Activated CD4-positive, alpha-beta T cell treated with anti-CD3 and anti-CD28 coated beads, Interleukin-2, Interleukin-4, amounts not matched to agents 100 ng/mL and 50 ng/mL, durations not matched to agents 16 hours and 8 hours (primary cell): ENCODE data around the gene PARD3B.

Source experiments
- DNase-seq: peaks from one replicate; pipeline ENCODE4 v3.0.0-alpha.2; 2020; ENCODE audit warnings: low spot score

The PARD3B gene

DNA sequence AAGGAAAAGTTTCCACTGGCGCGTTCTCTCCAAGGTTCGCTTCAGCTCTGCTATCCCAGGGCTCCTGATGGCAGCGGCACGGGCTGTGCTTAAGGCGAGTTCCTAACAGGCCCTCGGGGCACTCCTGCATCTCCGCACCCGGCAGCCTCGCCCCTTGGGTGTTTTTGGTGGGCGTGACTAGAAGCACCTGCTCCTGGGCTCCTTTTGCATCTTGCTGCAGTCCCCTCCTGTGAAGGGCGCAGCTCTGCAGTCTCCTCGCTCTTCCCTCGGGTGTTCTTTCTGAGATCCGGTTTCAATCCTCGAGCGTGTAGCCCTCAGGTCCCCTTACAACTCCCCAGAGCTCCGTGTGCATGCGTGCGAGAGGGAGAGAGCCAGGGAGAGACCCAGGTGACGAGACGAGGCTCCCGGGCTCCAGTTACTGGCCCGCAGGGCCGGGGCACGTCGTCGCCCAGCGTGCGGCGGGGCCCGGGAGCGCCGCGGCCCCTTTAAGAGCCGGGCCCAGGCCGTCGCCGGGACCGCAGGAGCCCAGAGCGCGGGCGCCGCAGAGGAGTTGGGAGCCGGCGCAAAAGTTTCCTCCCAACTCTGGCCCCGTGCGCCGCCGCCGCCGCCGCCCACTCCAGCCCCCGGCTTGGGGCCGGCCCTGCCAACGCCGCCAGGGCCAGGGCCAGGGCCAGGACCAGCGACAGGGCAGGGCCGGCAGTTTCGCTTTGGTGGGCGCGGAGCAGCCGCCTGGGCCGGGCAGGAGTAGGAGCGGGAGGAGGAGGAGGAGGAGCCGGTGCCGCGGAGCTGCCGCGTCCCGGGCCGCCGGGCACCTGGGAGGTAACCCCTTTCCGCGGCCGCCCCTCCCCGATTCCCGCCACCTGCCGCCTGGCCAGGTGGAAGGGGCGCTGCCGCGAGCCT lies at the start of gene PARD3B:
Gene PARD3B (plus strand): TSS at position 515 of the 900 bp plus-strand sequence. CDS start 525 bp downstream, outside the sequence.
- DNase-seq: peak; percentile 10

- no peak for DNase-seq
These were observed 48.5 kb upstream of the PARD3B start for GRCh38 chr2:204496779-204497178.

DNA sequence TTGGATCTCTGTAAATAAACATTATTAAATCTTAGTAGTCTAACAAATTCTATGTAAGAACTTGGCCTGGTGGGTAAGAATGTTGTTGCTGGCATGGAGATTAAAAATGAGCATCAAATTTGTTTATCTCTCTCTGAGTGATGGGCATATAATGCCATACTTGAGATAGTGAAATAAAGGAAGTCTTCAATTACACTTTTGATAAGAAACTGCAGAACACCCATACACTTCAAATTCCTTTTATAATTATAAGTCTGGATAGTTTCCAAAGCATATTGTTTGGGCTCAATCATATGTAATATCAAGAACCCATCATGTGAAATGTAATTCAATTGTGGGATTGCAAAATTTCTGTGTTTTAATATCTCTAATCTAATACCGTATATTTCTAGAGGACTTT lies 47.4 kb upstream of the PARD3B start:
- no peak for DNase-seq

DNA sequence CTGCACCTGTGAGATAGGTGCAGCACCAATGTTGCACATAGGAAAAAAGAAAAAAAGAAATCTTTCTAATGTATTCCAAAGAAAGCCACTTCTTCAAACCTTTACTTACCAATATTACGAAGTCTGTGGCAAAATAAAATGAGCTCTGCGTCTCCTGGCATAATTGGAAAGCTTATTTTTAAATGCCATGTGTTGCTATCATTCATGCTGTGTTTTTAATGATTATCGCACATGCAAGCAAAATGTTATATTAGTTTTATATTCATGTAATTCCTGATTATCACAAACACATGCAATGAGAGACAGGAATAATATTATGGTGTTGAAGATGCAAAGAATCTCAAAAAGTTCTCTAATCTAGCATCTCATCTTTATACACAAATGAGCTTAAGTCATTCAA lies 47.0 kb upstream of the PARD3B start:
- DNase-seq: no peak

GRCh38 chr2:204503869-204504268 lies 41.4 kb upstream of the PARD3B start:
- DNase-seq: no peak

DNA sequence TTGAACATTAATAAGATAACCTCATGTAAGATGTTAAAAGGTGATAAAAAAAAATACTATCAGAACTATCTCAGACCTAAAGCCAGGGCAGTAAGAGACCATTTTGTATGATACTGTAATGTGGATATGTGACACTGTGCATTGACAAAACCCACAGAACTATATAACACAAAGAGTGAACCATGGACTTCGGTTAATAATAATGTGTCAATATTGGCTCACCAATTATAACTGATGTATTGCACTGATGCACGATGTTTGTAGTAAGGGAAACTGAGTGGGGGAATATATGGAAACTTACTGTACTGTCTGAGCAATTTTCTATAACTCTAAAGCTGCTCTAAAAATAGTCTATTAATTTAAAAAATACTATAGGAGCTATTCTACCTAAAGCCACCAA lies 40.7 kb upstream of the PARD3B start:
- DNase-seq: no peak

GRCh38 chr2:204505488-204505887 lies 39.8 kb upstream of the PARD3B start:
- no peak for DNase-seq

- no peak for DNase-seq
These were observed 39.3 kb upstream of the PARD3B start for GRCh38 chr2:204505946-204506345.

GRCh38 chr2:204507636-204508035 lies 37.6 kb upstream of the PARD3B start:
- DNase-seq: no peak

- DNase-seq: no peak
These were observed 34.4 kb upstream of the PARD3B start for GRCh38 chr2:204510709-204511420.

GRCh38 chr2:204514439-204514838 lies 30.8 kb upstream of the PARD3B start:
- no peak for DNase-seq

GRCh38 chr2:204515416-204515815 lies 29.9 kb upstream of the PARD3B start:
- DNase-seq: no peak

GRCh38 chr2:204517154-204517553 lies 28.1 kb upstream of the PARD3B start:
- DNase-seq: no peak

- DNase-seq: no peak
These were observed 15.3 kb upstream of the PARD3B start for GRCh38 chr2:204529795-204530463.

DNA sequence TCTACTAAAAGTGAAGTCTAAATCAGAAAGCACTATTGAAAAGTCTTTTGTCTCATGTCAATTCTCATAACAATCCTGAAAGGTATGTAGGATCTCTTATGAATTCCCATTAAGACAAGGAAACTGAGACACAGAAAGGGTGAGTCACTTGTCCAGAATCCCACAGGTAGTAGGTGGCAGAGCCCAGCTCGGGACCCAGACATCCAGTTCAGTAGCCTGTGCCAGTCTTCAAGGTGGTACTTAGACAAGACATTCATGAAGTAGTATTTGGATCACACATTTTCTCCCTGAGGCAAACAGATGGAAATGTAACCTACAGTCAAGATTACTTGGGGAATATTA lies 14.8 kb upstream of the PARD3B start:
- no peak for DNase-seq

DNA sequence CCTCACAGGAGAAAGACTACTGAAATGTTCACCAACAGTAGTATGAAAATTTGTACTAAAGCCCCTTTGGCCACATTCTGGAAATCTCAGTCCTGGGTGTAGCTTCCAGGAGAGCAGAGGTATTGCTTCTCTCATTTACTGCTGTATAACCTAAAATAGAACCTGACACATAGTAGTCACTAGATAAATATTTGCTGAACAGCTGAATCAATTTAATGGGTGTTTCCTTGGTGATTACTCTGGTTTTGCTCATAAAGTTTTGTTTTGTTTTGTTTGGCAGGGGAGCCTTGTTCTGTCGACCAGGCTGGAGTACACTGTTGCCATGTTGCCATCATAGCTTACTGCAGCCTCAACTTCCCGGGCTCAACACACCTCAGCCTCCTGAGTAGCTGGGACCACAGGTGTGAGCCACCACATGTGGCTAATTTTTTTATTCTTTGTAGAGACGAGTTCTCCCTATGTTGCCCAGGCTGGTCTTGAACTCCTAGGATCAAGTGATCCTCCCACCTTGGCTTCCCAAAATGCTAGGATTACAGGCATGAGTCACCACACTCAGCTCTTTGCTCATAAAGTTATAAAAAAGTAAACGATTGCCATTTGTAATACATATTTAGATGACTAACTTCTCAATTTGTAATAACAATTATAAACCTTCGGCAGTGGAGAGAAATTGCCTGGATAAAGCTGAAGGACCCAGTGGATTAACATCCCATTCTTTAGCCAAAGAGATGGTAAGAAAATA lies 11.5 kb upstream of the PARD3B start:
- no peak for DNase-seq

- DNase-seq: no peak
These were observed 9.9 kb upstream of the PARD3B start for GRCh38 chr2:204535356-204535755.

DNA sequence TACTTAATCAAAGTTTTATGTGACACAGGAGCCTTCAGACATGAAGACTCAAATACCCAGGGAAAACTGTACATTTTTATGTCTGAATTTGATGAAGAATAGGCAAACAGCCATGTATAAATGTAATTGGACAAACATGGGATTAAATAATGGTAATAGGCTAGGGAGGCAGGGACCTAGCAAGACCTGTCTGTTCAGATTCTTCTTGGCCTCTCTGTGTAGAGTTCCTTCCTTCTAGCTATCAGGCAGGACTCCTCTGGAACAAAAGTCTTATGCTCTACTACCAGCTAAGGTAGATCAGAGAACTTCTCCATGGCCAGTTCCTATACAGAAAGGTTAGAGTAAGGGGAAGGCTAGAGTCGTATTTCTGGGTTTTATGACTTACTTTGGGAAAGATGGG lies 9.5 kb upstream of the PARD3B start:
- no peak for DNase-seq

DNA sequence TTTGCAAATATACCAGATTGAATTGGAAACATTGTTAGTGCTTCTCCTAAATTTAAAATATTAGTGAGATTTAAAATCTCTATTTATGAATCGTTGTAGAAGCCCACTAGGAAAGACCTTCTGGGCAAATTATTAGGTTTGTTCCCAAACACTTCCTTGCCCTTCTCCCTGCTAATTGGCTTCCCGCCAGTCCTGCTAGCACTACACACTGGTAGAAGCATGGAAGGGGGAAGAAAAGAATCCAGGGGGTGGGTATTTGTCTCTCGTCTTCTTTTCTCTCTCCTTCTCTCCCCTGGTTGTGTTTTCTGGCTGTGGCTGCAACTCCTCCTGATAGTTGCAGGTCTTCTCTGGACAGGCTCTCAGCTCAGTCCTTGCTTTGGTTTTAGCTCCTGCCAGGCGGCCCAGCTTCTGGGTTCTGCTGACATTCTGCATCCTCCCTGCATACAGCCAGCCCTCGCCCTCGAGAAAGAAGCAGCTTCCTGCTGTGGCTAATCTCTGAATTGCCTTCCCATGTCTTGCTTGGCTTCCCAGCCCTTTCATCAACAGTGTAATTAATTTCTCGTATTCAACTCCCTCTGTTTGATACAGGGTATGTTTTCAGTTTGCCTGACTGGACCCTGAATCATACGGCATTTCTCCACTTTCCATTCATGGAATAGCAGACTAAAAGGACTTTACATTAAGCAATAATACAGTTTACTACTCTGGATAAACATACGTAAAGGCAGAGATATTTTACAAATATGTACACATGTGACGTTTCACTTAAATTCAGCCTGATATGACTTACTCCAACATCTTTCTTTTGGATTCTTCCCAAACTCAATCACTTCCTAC lies 6.9 kb upstream of the PARD3B start:
- DNase-seq: no peak

DNA sequence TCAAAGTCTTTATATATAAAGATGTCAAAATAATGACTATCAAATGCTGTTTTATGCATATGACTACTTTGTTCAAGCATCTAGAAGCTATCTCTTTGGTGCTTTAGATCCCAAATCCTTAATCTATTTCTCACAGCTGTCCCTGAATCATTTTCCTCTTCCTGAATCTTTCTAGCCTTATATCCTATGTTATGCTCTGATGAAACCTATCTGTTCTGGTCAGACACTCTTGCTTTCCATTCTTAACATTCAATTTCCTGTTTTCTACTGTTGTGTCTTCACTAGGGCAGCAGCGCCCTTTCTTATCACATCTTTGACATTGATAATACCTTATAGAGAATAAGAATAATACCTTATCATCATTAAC lies 6.3 kb upstream of the PARD3B start:
- DNase-seq: no peak

DNA sequence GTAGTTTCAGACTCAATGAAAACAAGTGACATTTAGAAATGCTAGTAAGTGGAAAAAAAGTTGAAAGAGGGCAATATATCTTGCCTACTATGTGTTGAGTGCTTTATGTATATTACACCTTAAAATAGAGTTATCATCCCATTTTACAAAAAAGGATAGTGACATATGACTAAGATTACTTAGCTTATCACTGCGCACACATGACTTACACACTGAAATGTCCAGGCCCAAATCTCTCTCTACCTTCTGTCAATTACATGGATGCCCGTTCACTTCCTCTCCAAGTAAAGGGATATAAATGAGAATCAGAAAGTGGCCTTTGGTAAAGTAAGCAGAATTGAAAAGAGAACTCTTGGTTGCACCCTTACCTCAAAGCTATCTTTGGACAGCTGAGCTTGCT lies 3.6 kb upstream of the PARD3B start:
- DNase-seq: no peak
